ENCODE results near the gene SMU1. TPM values are rescaled to one million over a fixed set of nuclear protein-coding genes. Genes with fewer than 3 reads are reported as not detected.

Gene SMU1
- total RNA-seq, 1 donor from 2014 or later: 24.3 TPM

- H3K4me1 Mint-ChIP-seq: peaks cover 11% of the 10 kb centered on the region
- peaks cover 20% of the 10 kb centered on the region for H3K36me3 Mint-ChIP-seq
- H3K4me3 Mint-ChIP-seq: no peak overlapping the region
- no peaks in the 10 kb centered on the region for H3K27me3 Mint-ChIP-seq (ENCODE audit: low read depth)
- peak overlapping the region; percentile 32 for H3K27ac Mint-ChIP-seq
- H3K9me3 Mint-ChIP-seq: no peaks in the 10 kb centered on the region
- DNase-seq (ENCODE audit: low spot score in 2 of 2, unreplicated experiment in 2 of 2): no peak
- TF ChIP-seq CTCF (IDR thresholded peaks at IDR 0.05; ENCODE audit: unreplicated experiment): no peak
Measured at GRCh38 chr9:33120620-33121019, 44.1 kb upstream of the SMU1 start.

GRCh38 chr9:33117796-33118195 lies 41.3 kb upstream of the SMU1 start:
- Mint-ChIP-seq H3K36me3 (peaks cover 22% of the 10 kb centered on the region), H3K27ac (no peak overlapping the region), H3K4me1 (peaks cover 7% of the 10 kb centered on the region), H3K9me3 (no peaks in the 10 kb centered on the region), H3K27me3 (ENCODE audit: low read depth) (no peaks in the 10 kb centered on the region), H3K4me3 (no peak overlapping the region)
- DNase-seq (ENCODE audit: low spot score in 2 of 2, unreplicated experiment in 2 of 2): no peak
- TF ChIP-seq CTCF (IDR thresholded peaks at IDR 0.05; ENCODE audit: unreplicated experiment): no peak

GRCh38 chr9:33117306-33117705 lies 40.8 kb upstream of the SMU1 start:
- Mint-ChIP-seq H3K4me3 (no peak overlapping the region), H3K27me3 (ENCODE audit: low read depth) (no peaks in the 10 kb centered on the region), H3K36me3 (peaks cover 27% of the 10 kb centered on the region), H3K9me3 (no peaks in the 10 kb centered on the region), H3K4me1 (peaks cover 7% of the 10 kb centered on the region), H3K27ac (peak overlapping the region; percentile 4)
- no peak for TF ChIP-seq CTCF (IDR thresholded peaks at IDR 0.05; ENCODE audit: unreplicated experiment)
- DNase-seq (ENCODE audit: low spot score in 2 of 2, unreplicated experiment in 2 of 2): no peak

- peaks cover 7% of the 10 kb centered on the region for H3K4me1 Mint-ChIP-seq
- H3K36me3 Mint-ChIP-seq: peaks cover 25% of the 10 kb centered on the region
- H3K27me3 Mint-ChIP-seq (ENCODE audit: low read depth): no peaks in the 10 kb centered on the region
- no peak for TF ChIP-seq CTCF (IDR thresholded peaks at IDR 0.05; ENCODE audit: unreplicated experiment)
- H3K27ac Mint-ChIP-seq: peak overlapping the region; percentile 61
- no peak for DNase-seq (ENCODE audit: low spot score in 2 of 2, unreplicated experiment in 2 of 2)
- H3K9me3 Mint-ChIP-seq: no peaks in the 10 kb centered on the region
- no peak overlapping the region for H3K4me3 Mint-ChIP-seq
Measured at GRCh38 chr9:33116860-33117259, 40.4 kb upstream of the SMU1 start.

GRCh38 chr9:33114746-33115145 lies 38.3 kb upstream of the SMU1 start:
- TF ChIP-seq CTCF (IDR thresholded peaks at IDR 0.05; ENCODE audit: unreplicated experiment): no peak
- peaks cover 16% of the 10 kb centered on the region for H3K36me3 Mint-ChIP-seq
- H3K9me3 Mint-ChIP-seq: no peaks in the 10 kb centered on the region
- no peak overlapping the region for H3K27ac Mint-ChIP-seq
- no peak overlapping the region for H3K4me3 Mint-ChIP-seq
- H3K27me3 Mint-ChIP-seq (ENCODE audit: low read depth): no peaks in the 10 kb centered on the region
- DNase-seq (ENCODE audit: low spot score in 2 of 2, unreplicated experiment in 2 of 2): no peak
- H3K4me1 Mint-ChIP-seq: peaks cover 4% of the 10 kb centered on the region

All from mesothelial cell of epicardium (in vitro differentiated cells).